Activated CD8-positive, alpha-beta memory T cell treated with anti-CD3 and anti-CD28 coated beads for 4 hours (primary cell): Measurements from ENCODE around the gene OLFML2B.

Experiments used
- DNase-seq, 2 donors: peaks; one replicate each; pipeline ENCODE4 v3.0.0-alpha.2; 2020; ENCODE audit warnings: low read depth in 2 of 2

Gene OLFML2B

GRCh38 chr1:161978011-161978790 is 45.5 kb downstream of the OLFML2B start:
- DNase-seq = no peak

DNA sequence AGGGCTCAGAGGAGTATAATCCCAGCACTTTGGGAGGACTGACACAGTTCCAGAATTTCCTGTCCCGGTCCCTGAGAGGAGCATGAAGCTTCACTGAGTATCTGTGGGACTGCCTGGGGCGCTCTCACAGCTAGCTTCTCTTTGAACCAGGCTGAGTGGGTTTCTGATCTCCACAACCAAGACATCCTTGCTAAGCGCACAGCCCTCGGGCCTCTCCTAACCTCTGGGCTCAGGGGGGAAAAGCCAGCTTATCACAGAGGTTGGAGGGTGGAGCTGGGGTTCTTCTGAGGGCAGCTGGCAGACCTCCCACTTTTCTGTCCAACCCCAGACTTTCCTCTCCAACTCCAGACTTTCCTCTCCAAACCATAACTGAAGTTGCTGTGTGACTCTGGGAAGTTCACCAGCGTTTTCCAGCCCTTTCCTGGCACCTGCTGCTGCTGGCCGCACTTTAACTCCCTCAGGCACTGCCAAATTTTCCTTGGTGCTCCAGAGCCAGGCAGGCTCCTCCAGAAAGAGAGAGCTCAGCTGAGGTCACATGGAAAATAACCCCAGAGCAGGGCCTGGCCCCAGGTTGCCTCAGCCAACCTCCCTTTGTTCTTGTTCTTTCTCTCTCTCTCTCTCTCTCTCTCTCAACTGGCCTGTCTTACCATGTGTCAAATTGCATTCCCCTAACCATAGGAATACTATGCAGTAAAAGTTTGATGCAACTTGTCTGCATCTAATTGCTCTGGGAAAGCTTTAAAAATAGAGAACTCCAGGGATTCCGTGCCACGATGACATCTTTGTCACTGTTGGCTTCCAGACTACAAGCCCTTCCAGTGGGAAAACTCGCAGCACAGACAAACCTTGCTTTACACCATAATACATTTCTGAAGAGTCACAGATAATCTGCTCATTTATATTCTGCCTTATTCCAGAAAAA is 49.5 kb downstream of the OLFML2B start:
- no peak for DNase-seq

DNA sequence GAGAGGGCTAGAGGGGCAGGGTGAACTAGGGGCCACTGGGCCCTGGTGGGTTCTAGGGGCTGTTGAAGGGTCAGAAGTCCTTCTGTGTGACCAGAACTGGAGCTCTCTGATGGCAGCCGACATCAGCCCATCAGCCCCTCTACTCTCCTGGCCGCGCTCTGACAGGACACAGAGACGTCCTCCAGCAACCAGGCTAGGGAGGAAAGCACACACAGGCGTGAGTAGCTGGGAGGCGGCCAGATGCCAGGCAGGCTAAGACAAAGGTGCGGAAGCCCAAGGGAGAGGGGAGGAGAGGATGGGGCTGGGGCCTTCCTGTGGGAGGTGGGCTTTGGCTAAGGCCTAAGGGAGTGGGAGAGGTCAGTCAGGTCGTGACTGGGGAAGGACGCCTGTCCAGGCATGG is 50.8 kb downstream of the OLFML2B start:
- no peak for DNase-seq

DNA sequence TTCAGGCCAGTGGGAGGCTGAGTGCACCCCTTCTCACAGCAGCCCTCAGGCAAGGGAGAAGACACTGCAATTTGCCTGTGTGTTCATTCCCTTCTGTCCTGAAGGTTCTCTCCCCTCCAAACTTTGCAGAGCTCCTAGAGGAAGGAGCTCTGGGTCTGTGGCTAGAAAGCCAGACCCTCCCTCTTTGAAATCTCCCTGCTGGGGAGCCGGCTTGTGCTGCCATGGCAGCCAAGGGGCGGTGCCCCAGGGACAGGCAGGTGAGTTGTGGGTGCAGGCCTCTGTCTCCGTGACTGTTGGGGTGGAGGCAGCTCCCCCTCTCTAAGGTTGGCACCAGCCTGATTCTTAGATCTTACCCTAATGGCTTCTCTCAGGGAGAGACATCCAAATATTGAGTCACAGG is 53.0 kb downstream of the OLFML2B start:
- DNase-seq = no peak

DNA sequence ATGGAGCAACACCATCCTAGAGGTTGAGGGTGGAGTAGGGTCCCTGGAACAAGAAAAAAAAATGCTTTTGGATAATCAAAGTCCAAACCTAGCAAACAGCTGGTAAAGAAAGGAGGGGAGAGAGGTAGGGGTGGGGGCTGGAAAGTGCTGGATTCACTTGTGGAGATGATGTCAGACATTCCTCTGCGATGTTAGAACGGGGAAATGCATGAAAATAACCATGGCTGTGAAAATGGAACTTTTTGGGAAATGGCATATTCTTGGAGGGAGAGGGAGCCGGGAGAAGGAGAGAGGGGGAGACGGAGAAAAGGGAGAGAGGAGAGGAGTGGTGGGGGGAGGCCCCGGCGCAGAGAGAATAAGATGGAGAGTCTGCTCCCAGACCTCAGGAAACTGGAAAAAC is 53.6 kb downstream of the OLFML2B start:
- DNase-seq = no peak

- DNase-seq = no peak
Measured at GRCh38 chr1:161966067-161966466, 57.6 kb downstream of the OLFML2B start.

GRCh38 chr1:161962091-161962887 is 61.4 kb downstream of the OLFML2B start:
- peak in 1 of 2 donors; percentile 10 for DNase-seq

DNA sequence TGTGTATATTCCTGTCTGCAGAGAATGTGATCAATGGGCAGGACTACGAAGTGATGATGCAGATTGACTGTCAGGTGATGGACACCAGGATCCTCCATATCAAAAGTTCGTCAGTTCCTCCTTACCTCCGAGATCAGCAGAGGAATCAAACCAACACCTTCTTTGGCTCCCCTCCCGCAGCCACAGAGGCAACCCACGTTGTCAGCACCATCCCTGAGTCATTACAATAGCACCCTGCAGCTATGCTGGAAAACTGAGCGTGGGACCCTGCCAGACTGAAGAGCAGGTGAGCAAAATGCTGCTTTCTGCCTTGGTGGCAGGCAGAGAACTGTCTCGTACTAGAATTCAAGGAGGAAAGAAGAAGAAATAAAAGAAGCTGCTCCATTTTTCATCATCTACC is 65.2 kb downstream of the OLFML2B start:
- no peak for DNase-seq

- no peak for DNase-seq
Measured at GRCh38 chr1:161956930-161957329, 66.7 kb downstream of the OLFML2B start.

GRCh38 chr1:161956097-161956496 is 67.6 kb downstream of the OLFML2B start:
- no peak for DNase-seq

DNA sequence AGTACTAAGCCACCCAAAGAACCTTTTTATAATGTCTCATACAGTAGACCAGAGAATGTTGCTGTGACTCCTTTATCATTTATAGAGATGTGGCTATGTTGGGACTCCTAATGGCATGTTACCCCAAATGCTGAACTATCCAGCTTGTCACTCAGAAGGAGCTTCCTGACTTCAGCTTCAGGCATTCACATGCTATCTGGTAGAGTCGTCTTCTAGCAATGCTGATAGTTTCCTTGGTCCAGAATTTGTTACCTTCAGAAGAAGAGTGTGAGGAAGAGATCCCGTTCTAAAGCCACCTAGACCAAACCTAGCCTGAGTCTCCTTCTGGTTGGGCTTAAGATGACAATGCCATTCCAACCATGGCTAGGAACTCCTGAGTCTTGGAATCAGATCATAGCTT is 68.1 kb downstream of the OLFML2B start:
- DNase-seq = no peak

DNA sequence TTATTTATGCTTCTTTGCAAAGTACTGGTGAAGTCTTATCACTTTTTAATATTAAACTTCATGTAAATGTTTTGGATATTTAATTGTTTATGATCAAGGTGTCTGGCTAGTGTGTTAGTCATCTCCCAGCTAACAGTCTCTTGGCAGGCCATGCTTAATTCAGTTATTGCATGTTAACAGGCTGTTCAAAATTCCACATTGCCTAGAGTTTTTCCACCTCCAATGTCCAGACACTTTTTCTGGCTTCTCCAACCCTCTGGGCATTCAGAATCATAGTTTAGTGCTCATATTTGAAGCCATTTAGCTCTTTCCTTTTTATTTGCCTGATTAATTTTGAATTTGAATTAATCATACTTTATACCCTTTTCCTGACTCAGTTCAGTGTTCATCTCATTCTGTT is 69.2 kb downstream of the OLFML2B start:
- no peak for DNase-seq

DNA sequence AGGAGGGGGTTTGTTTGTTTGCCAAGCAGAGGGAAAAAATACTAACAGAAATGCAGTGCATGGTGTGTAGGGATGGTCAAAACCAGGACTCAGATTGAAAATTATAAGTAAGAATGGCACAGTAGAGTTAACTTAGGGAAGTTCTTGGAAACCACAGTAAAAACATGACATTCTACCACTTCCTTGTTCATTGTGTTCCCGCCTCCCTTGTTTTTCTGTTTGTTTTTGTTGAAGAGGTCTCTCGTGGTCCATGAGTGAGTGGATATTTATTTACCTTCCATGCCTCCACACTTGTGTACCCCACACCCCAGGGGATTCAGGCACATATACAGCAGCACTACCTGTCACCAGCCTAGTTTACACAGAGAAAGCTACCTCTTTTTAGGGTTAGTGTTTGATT is 69.6 kb downstream of the OLFML2B start:
- DNase-seq = no peak

DNA sequence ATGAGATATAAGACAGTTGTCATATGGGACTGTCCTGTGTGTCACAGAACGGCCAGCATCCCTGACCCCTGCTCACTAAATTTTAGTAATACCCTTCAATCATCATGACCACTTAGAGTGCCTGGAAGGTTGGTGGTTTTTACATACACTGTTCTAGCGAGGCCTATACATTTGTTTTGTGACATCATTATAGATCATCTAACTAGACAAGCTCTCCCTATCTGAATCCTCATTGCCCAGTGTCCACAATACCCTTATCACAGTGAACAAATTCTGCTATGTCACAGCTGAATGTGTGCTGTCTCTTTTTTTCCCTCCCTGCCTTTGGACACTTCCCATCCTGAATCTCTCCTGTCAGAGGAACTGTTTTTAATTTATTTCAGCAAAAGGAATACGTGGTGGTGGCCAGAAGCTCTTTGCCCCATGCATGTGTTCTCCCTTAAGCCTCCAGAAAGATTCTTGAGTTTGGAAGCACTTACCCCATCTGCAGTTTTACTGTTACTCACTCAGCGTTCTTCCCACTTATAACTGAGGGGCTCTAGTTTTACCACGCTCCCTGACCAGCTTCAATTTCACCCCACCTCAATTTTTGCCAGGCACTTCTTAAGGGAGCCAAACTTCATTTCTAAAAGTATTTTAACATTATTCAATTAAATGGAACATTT is 70.3 kb downstream of the OLFML2B start:
- DNase-seq = no peak

GRCh38 chr1:161952607-161953172 is 71.0 kb downstream of the OLFML2B start:
- DNase-seq = no peak

- DNase-seq = no peak
Measured at GRCh38 chr1:161951646-161952045, 72.0 kb downstream of the OLFML2B start.

- no peak for DNase-seq
Measured at GRCh38 chr1:161950377-161950776, 73.3 kb downstream of the OLFML2B start.

- no peak for DNase-seq
Measured at GRCh38 chr1:161949548-161949947, 74.1 kb downstream of the OLFML2B start.

GRCh38 chr1:161948435-161948834 is 75.2 kb downstream of the OLFML2B start:
- DNase-seq = no peak

DNA sequence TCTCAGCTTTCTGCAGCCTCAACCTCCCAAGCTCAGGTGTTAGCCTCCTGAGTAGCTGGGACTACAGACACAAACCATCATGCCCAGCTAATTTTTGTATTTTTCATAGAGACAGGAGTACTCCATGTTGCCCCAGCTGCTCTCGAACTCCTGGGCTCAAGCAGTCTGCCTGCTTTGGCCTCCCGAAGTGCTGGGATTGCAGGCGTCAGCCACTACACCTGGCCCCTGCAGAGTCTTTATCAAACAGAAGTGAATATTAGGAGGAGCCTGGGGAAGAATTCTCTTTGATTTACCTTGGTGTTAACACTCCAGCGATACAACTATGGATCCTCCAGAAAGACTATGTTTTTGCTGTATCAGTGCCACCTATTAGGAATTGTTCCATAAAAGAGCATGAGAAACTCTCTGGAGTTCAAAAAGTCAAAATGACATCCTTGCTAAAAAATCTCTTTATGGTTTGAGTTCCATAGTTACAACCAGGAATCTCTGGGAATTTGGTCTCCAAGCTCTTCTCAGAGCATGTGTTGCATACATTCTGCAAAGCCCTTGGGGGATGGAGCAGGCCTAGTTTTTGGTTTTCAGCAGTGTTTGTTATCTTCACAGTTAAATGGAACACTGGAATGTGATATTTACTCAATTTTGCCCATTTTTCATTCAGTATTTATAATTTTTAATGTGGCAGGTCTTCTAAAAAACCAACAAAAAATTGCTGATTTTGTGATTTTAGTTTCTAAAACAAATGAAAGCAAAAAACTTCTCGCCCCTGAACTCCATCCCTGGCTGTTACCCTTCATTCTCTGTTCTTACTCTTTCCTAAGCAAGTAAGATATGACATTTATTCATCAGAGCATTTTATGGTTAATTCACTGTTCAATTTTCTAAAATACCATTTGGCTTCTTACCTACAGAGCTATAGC is 77.3 kb downstream of the OLFML2B start:
- no peak for DNase-seq
